Spleen (tissue), 11 donors: ENCODE results near the gene RPL18. TPM values are rescaled to one million over a fixed set of nuclear protein-coding genes. Genes with fewer than 3 reads are reported as not detected.
A peak's percentile ranks its signal among the peaks of the same experiment; 100 is the strongest.

Experiments used
- DNase-seq: peaks from one replicate; pipeline ENCODE4 v3.0.0-alpha.2; 2020
- H3K27ac ChIP-seq, 8 donors: fragments of 200-600 bp; sonication (generic) in 7 of 8; 1 replicate in 4 of 8; 2 replicates in 4 of 8; pipeline versions ENCODE4 v1.5.0 to v1.8.0; 2016 to 2021; ENCODE audit warnings: inconsistent platforms in 4 of 8, mild to moderate bottlenecking in 4 of 8, moderate library complexity in 1 of 8
- H3K27me3 ChIP-seq, 7 donors: fragments of 200-600 bp; sonication (generic) in 6 of 7; replicated peaks in 1 of 7; 1 replicate in 4 of 7; 2 replicates in 3 of 7; pipeline versions ENCODE4 v1.5.0 to v1.8.0; 2016 to 2021; ENCODE audit warnings: inconsistent platforms in 3 of 7, mild to moderate bottlenecking in 1 of 7
- H3K36me3 ChIP-seq, 6 donors: fragments of 200-600 bp; sonication (generic) in 5 of 6; 1 replicate in 4 of 6; 2 replicates in 2 of 6; pipeline versions ENCODE4 v1.5.0 to v1.8.0; 2016 to 2021; ENCODE audit warnings: inconsistent platforms in 2 of 6
- H3K4me1 ChIP-seq, 6 donors: fragments of 200-600 bp; sonication (generic) in 5 of 6; 1 replicate in 3 of 6; 2 replicates in 3 of 6; pipeline versions ENCODE4 v1.5.0 to v1.8.0; 2016 to 2021; ENCODE audit warnings: inconsistent platforms in 3 of 6
- H3K4me3 ChIP-seq, 8 donors: fragments of 200-600 bp; sonication (generic) in 7 of 8; 1 replicate in 4 of 8; 2 replicates in 4 of 8; pipeline versions ENCODE4 v1.5.0 to v1.8.0; 2016 to 2021; ENCODE audit warnings: inconsistent platforms in 4 of 8, mild to moderate bottlenecking in 4 of 8, moderate library complexity in 2 of 8
- H3K9me3 ChIP-seq, 8 donors: fragments of 200-600 bp; sonication (generic) in 7 of 8; 1 replicate in 4 of 8; 2 replicates in 4 of 8; pipeline versions ENCODE4 v1.5.0 to v1.8.0; 2016 to 2021; ENCODE audit warnings: inconsistent platforms in 4 of 8
- POLR2A ChIP-seq, 3 donors: fragments of 450-650 bp; IDR thresholded peaks; one replicate each; pipeline ENCODE4 v1.5.1; 2017; ENCODE audit warnings: antibody characterized with exemption in 3 of 3, mild to moderate bottlenecking in 1 of 3
- POLR2AphosphoS5 ChIP-seq, 3 donors: sonication (generic); formaldehyde crosslinking; IDR thresholded peaks; one replicate each; pipeline ENCODE4 v1.5.1; 2017; ENCODE audit warnings: antibody characterized with exemption in 3 of 3
- WGBS, 5 donors: extraction: QIAGEN DNeasy Blood & Tissue Kit in 3 of 5; methylation state at CpG; one replicate each; pipeline versions ENCODE4 v1.1.5 to v1.1.7; 2013 to 2018; 5-methylcytosine and 5-hydroxymethylcytosine counted together
- intact Hi-C: fragments of 100-400 bp; cut with DNase I; formaldehyde crosslinking; loops from one replicate; pipeline ENCODE4 v1.15.0; 2023; ENCODE audit warnings: low total_unique reads
- polyA plus RNA-seq, 3 donors: library from polyadenylated mRNA; stranded (reverse); fragments of 200-250 nt; gene quantifications; one replicate each; pipeline ENCODE4 v1.2.1, GENCODE V29; 2013
- total RNA-seq, 7 donors: library from RNA; depleted of rRNA in 3 of 7; stranded (reverse); fragments of >200 nt in 3 of 7; fragmentation: NEBNext Ultra II Directional in 4 of 7; extraction: Animal tissue kit (Norgen Biotek cat#: 25700) in 4 of 7; gene quantifications; one replicate each; pipeline versions ENCODE4 v1.1.0 to v1.2.1, GENCODE V29; 2016 to 2021
- TF ChIP-seq, protein P1 (sequence below), 11 experiments: fragments of 200-600 bp in 7 of 11; fragments of 450-650 bp in 4 of 11; sonication (generic) in 4 of 11; IDR thresholded peaks in 8 of 11; conservative IDR thresholded peaks in 3 of 11; 1 replicate in 7 of 11; 2 replicates in 4 of 11; pipeline versions ENCODE4 v1.4.0 to v1.8.0; 2016 to 2021; ENCODE audit warnings: antibody characterized with exemption in 11 of 11, inconsistent platforms in 4 of 11, mild to moderate bottlenecking in 1 of 11
- donor health status: healthy with polysubstance abuse.
- donor health status: DM: no; HTN: no; CAD: no; lungs with moderate emphysema.
- donor health status: DM: no; HTN: no; CAD: no.
- donor health status: Bipolar disorder and iron deficiency.
- donor health status: healthy.
- donor health status: DM: no; HTN: no; CAD: no.
- donor health status: DM: yes; HTN: yes; CAD: no.

RPL18 gene
- total and polyA plus RNA-seq, 10 donors: 1,136 to 5,575 (median 2,485) TPM

DNA sequence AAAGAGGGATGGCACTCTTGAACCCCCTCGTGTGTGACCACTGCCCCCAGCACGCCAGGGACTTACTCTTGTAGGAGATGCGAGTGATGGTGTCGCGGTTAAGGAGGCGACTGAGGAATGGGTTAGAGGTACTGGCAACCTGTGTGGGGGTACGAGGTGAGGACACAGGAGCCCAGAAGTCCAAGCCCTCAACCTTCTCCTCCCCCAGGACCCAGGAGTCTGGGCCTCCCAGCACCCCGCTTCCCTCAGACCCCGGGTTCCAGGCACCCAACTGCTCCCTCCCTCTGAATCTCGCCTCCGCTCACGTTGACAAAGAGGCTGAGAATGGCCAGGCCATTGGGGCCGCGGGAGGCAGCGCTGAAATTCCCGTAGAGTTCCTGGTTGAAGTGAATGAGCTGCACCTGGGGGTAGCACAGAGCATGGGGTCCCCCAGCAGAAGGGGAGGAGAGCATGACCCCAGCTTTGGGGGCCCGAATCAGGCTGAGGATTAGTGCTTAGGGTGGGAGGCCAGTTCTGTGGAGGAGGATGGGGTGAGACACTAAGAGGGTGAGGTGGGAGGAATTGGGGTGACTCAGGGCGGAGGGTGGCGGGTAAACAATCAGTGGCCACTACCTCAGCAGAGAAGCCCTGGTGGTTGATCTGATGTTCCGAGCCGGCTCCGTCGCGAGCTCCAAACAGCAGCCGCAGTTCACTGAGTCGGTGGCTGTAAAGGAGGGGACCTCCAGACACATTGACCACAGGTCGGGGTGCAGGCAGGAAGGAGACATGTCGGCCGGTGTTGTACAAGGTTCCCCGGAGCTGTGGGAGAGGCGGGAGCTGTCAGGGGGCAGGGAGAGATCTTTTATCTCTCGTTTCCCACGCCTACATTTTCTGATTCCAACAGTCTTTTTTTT, 20.8 kb upstream of the RPL18 start:
- Histone ChIP-seq H3K27ac (peak overlapping the region in 3 of 8 donors; percentile 94 to 97 (median 94)), H3K4me3 (no peak overlapping the region), H3K27me3 (no peaks in the 10 kb centered on the region), H3K9me3 (no peaks in the 10 kb centered on the region), H3K36me3 (no peaks in the 10 kb centered on the region), H3K4me1 (peaks cover 10 to 57% (median 36%) of the 10 kb centered on the region in 6 donors)
- TF ChIP-seq, protein P1, sequence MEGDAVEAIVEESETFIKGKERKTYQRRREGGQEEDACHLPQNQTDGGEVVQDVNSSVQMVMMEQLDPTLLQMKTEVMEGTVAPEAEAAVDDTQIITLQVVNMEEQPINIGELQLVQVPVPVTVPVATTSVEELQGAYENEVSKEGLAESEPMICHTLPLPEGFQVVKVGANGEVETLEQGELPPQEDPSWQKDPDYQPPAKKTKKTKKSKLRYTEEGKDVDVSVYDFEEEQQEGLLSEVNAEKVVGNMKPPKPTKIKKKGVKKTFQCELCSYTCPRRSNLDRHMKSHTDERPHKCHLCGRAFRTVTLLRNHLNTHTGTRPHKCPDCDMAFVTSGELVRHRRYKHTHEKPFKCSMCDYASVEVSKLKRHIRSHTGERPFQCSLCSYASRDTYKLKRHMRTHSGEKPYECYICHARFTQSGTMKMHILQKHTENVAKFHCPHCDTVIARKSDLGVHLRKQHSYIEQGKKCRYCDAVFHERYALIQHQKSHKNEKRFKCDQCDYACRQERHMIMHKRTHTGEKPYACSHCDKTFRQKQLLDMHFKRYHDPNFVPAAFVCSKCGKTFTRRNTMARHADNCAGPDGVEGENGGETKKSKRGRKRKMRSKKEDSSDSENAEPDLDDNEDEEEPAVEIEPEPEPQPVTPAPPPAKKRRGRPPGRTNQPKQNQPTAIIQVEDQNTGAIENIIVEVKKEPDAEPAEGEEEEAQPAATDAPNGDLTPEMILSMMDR (IDR thresholded peaks at IDR 0.05 in 8 of 11, conservative IDR thresholded peaks at IDR 0.05 in 3 of 11): no peak
- TF ChIP-seq POLR2AphosphoS5 (IDR thresholded peaks at IDR 0.05) (no peak), POLR2A (IDR thresholded peaks at IDR 0.05) (no peak)
- 77 to 89% (median 80%) methylated on average over 33 of the region's 33 CpGs for WGBS, 5 donors
- DNase-seq: peak; percentile 82
- intact Hi-C loops: no loop called here

DNA sequence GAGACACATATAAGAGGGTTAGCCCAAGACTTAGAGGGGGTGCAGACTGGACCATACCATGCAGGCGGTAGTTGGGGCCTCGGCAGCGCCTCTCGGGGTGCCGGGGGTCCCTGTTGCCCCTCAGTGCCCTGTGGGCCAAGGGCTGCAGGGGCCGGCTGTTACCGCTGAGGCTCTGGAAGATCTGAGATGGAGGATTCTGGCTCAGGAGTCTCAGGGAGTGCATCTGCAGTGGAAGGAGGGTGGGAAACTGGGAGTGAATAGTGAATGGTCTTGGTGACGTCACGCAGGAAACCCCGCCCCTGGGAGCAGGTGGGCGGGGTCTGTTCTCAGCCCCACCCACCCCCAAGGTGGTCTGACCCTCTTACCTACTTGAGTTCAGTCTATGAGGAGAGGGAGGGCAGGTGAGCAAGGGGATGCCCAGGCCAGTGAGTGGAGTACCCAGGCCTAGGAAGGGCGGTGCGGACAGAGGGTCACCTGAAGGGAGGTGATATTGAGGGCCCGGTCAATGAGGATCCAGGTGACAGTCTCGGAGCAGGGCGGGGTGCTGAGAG, 19.9 kb upstream of the RPL18 start:
- TF ChIP-seq POLR2AphosphoS5 (IDR thresholded peaks at IDR 0.05) (no peak), POLR2A (IDR thresholded peaks at IDR 0.05) (no peak)
- TF ChIP-seq, protein P1 (IDR thresholded peaks at IDR 0.05 in 8 of 11, conservative IDR thresholded peaks at IDR 0.05 in 3 of 11): no peak
- H3K27me3 ChIP-seq: no peaks in the 10 kb centered on the region
- intact Hi-C loops: no loop called here
- no peaks in the 10 kb centered on the region for H3K36me3 ChIP-seq
- DNase-seq: peak; percentile 87
- peaks cover 17 to 57% (median 38%) of the 10 kb centered on the region in 6 donors for H3K4me1 ChIP-seq
- peak overlapping the region in 6 of 8 donors; percentile 7 to 98 (median 77) for H3K4me3 ChIP-seq
- 73 to 84% (median 81%) methylated on average over 15 to 16 of the region's 16 CpGs for WGBS, 5 donors
- H3K27ac ChIP-seq: peak overlapping the region; percentile 92 to 98 (median 95)
- no peaks in the 10 kb centered on the region for H3K9me3 ChIP-seq

- Histone ChIP-seq H3K4me3 (peak overlapping the region; percentile 21 to 98 (median 70)), H3K9me3 (no peaks in the 10 kb centered on the region), H3K36me3 (peaks cover 0 to 3% (median under 1%) of the 10 kb centered on the region in 6 donors), H3K27ac (peak overlapping the region; percentile 92 to 98 (median 95)), H3K4me1 (peaks cover 25 to 64% (median 45%) of the 10 kb centered on the region in 6 donors), H3K27me3 (no peaks in the 10 kb centered on the region)
- TF ChIP-seq POLR2A (IDR thresholded peaks at IDR 0.05): peak in 2 of 3 donors; percentile 24 to 33
- TF ChIP-seq, protein P1 (IDR thresholded peaks at IDR 0.05 in 8 of 11, conservative IDR thresholded peaks at IDR 0.05 in 3 of 11): no peak
- peak; percentile 63 to 78 (median 69) for TF ChIP-seq POLR2AphosphoS5 (IDR thresholded peaks at IDR 0.05)
- 3 to 6% (median 4%) methylated on average over 29 of the region's 29 CpGs for WGBS, 5 donors
- intact Hi-C loops: no loop called here
- peak; percentile 93 for DNase-seq
Observed at GRCh38 chr19:48637948-48638830, 19.2 kb upstream of the RPL18 start.
